HEK293 (cell line): ENCODE measurements around the gene DMPK.

Source experiments
- CTCF ChIA-PET: fragments of 350-600 bp; formaldehyde crosslinking; extraction: SDS; loops from one replicate; lab custom pipeline; 2021; ENCODE audit warnings: antibody characterized with exemption; lab: Yijun Ruan, JAX
- POLR2A ChIA-PET: fragments of 300-600 bp; formaldehyde crosslinking; extraction: SDS; loops from one replicate; lab custom pipeline; 2020; ENCODE audit warnings: antibody characterized with exemption, inconsistent platforms; lab: Yijun Ruan, JAX
- H3K27ac ChIP-seq: fragments of 200-500 bp; sonication (Bioruptor generic); 2 replicates; pipeline ENCODE4 v1.5.1; 2014; ENCODE audit warnings: low read depth, low read length, control low read depth, inconsistent platforms; ENCODE audit errors: extremely low read depth
- H3K36me3 ChIP-seq, 2 experiments: fragments of 200-500 bp in 1 of 2; sonication (Bioruptor generic) in 1 of 2; 1 replicate in 1 of 2; 2 replicates in 1 of 2; pipeline ENCODE4 v1.5.1; 2014 to 2017; ENCODE audit warnings: inconsistent platforms in 2 of 2, low read length in 2 of 2; ENCODE audit not compliant: control insufficient read depth in 2 of 2, insufficient read depth in 1 of 2
- H3K4me1 ChIP-seq: fragments of 200-500 bp; sonication (Bioruptor generic); 2 replicates; pipeline ENCODE4 v1.5.1; 2014; ENCODE audit warnings: mild to moderate bottlenecking, low read length, inconsistent platforms; ENCODE audit not compliant: control insufficient read depth, insufficient read depth
- H3K4me3 ChIP-seq: 2 replicates; pipeline ENCODE4 v1.5.1; 2011; ENCODE audit warnings: low read depth, mild to moderate bottlenecking, control low read depth, low read length, moderate library complexity
- H3K9me3 ChIP-seq: fragments of 200-500 bp; sonication (Bioruptor generic); 2 replicates; pipeline ENCODE4 v1.5.1; 2014; ENCODE audit warnings: low read depth, low read length, inconsistent platforms; ENCODE audit not compliant: control insufficient read depth, insufficient read depth
- FEZF1 ChIP-seq: fragments of 450-650 bp; formaldehyde crosslinking; IDR thresholded peaks from 2 replicates; pipeline ENCODE4 v1.5.1; 2016; ENCODE audit warnings: missing biosample characterization, missing genetic modification characterization
- HOXC10 ChIP-seq: sonication (generic); formaldehyde crosslinking; IDR thresholded peaks from 2 replicates; pipeline ENCODE4 v1.8.1; 2023; ENCODE audit warnings: mild to moderate bottlenecking, missing genetic modification reagents
- KLF7 ChIP-seq: fragments of 450-650 bp; formaldehyde crosslinking; IDR thresholded peaks from 2 replicates; pipeline ENCODE4 v1.5.1; 2016; ENCODE audit warnings: missing biosample characterization, missing genetic modification characterization, borderline replicate concordance
- KLF9 ChIP-seq: fragments of 450-650 bp; formaldehyde crosslinking; IDR thresholded peaks from 2 replicates; pipeline ENCODE4 v1.5.1; 2016; ENCODE audit warnings: missing biosample characterization, missing genetic modification characterization, low read depth
- TRIM28 ChIP-seq: IDR thresholded peaks from 2 replicates; pipeline ENCODE4 v1.6.1; 2011; ENCODE audit warnings: low read length, control low read depth, borderline replicate concordance
- ZEB2 ChIP-seq: fragments of 450-650 bp; formaldehyde crosslinking; IDR thresholded peaks from 2 replicates; pipeline ENCODE4 v1.5.1; 2016; ENCODE audit warnings: missing biosample characterization, missing genetic modification characterization
- ZNF155 ChIP-seq: fragments of 450-650 bp; formaldehyde crosslinking; IDR thresholded peaks from 2 replicates; pipeline ENCODE4 v1.5.1; 2016; ENCODE audit warnings: missing biosample characterization, missing genetic modification characterization
- ZNF24 ChIP-seq: fragments of 450-650 bp; formaldehyde crosslinking; IDR thresholded peaks from 2 replicates; pipeline ENCODE4 v1.5.1; 2016; ENCODE audit warnings: missing biosample characterization, missing genetic modification characterization
- ZNF354C ChIP-seq: fragments of 450-650 bp; formaldehyde crosslinking; IDR thresholded peaks from 2 replicates; pipeline ENCODE4 v1.5.1; 2016; ENCODE audit warnings: missing biosample characterization, missing genetic modification characterization, low read depth, borderline replicate concordance
- ZNF366 ChIP-seq: fragments of 450-650 bp; formaldehyde crosslinking; conservative IDR thresholded peaks from 2 replicates; pipeline ENCODE4 v1.5.1; 2016; ENCODE audit warnings: missing biosample characterization, missing genetic modification characterization
- ZNF423 ChIP-seq: fragments of 450-650 bp; formaldehyde crosslinking; IDR thresholded peaks from 2 replicates; pipeline ENCODE4 v1.5.1; 2016; ENCODE audit warnings: missing biosample characterization, missing genetic modification characterization
- ZNF549 ChIP-seq: fragments of 450-650 bp; IDR thresholded peaks from 2 replicates; pipeline ENCODE4 v1.5.1; 2018; ENCODE audit warnings: missing biosample characterization, missing genetic modification characterization, mild to moderate bottlenecking, inconsistent platforms, moderate library complexity
- ZNF555 ChIP-seq: fragments of 450-650 bp; formaldehyde crosslinking; conservative IDR thresholded peaks from 2 replicates; pipeline ENCODE4 v1.5.1; 2017; ENCODE audit warnings: missing biosample characterization, mild to moderate bottlenecking, missing genetic modification characterization, inconsistent platforms
- ZNF624 ChIP-seq: fragments of 450-650 bp; formaldehyde crosslinking; IDR thresholded peaks from 2 replicates; pipeline ENCODE4 v1.5.1; 2017; ENCODE audit warnings: missing biosample characterization, missing genetic modification characterization
- ZNF660 ChIP-seq: fragments of 450-650 bp; IDR thresholded peaks from 2 replicates; pipeline ENCODE4 v1.5.1; 2018; ENCODE audit warnings: missing biosample characterization, mild to moderate bottlenecking, missing genetic modification characterization
- ZNF701 ChIP-seq: fragments of 450-650 bp; formaldehyde crosslinking; IDR thresholded peaks from 2 replicates; pipeline ENCODE4 v1.5.1; 2016; ENCODE audit warnings: missing biosample characterization, missing genetic modification characterization
- ZNF707 ChIP-seq: fragments of 450-650 bp; formaldehyde crosslinking; IDR thresholded peaks from 2 replicates; pipeline ENCODE4 v1.5.1; 2016; ENCODE audit warnings: missing biosample characterization, missing genetic modification characterization
- ZNF843 ChIP-seq: fragments of 450-650 bp; formaldehyde crosslinking; IDR thresholded peaks from 2 replicates; pipeline ENCODE4 v1.5.1; 2016; ENCODE audit warnings: missing biosample characterization, missing genetic modification characterization
- TF ChIP-seq, protein P1 (sequence below): fragments of 450-650 bp; formaldehyde crosslinking; IDR thresholded peaks from 2 replicates; pipeline ENCODE4 v1.5.1; 2016; ENCODE audit warnings: missing biosample characterization, missing genetic modification characterization
- TF ChIP-seq, protein P2 (sequence below): fragments of 450-650 bp; formaldehyde crosslinking; optimal IDR thresholded peaks from 2 replicates; pipeline ENCODE3; 2016; ENCODE audit warnings: missing biosample characterization, mild to moderate bottlenecking, missing genetic modification characterization
- TF ChIP-seq, protein P3 (sequence below): fragments of 450-650 bp; formaldehyde crosslinking; IDR thresholded peaks from 2 replicates; pipeline ENCODE4 v1.5.1; 2016; ENCODE audit warnings: missing biosample characterization, missing genetic modification characterization
- TF ChIP-seq, protein P4 (sequence below): fragments of 450-650 bp; formaldehyde crosslinking; IDR thresholded peaks from 2 replicates; pipeline ENCODE4 v1.5.1; 2017; ENCODE audit warnings: missing biosample characterization, missing genetic modification characterization
- TF ChIP-seq, protein P5 (sequence below): fragments of 450-650 bp; formaldehyde crosslinking; IDR thresholded peaks from 2 replicates; pipeline ENCODE4 v1.5.1; 2017; ENCODE audit warnings: missing biosample characterization, missing genetic modification characterization
- TF ChIP-seq, protein P6 (sequence below): fragments of 450-650 bp; formaldehyde crosslinking; IDR thresholded peaks from 2 replicates; pipeline ENCODE4 v1.5.1; 2017; ENCODE audit warnings: missing biosample characterization, mild to moderate bottlenecking, missing genetic modification characterization, moderate library complexity
- TF ChIP-seq, protein P7 (sequence below): fragments of 450-650 bp; formaldehyde crosslinking; IDR thresholded peaks from 2 replicates; pipeline ENCODE4 v1.5.1; 2016; ENCODE audit warnings: missing biosample characterization, missing genetic modification characterization

DMPK gene

DNA sequence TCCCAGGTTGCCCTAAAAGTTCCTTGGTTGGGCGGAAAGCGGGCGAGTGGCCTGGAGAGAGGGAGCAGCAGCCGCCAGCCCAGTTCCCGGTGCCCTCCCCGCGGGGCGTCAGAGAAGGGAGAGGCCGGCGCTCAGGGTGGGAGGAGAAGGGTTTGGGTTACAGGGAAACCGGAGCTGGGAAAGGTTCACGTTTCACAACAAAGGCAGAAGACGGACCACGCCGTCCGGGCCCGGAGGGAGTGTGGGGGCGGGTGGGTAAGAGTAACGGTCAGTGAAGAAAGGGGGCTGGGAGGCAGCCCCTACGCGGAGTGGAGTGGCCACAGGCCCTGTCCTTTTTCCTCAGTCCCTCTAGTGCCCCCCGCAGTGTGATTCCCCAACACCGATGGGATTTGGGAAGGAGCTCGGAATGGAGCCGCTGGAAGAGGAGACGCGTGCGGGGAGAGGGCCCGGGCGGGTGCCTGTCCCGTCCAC is 14.8 kb downstream of the DMPK start:
- Histone ChIP-seq H3K36me3 (peaks cover 0 to 12% of the 10 kb centered on the region in 2 experiments; a peak in 2 of 3 replicates), H3K4me3 (peak overlapping the region; percentile 70), H3K27ac (peak overlapping the region; percentile 98), H3K4me1 (peaks cover 25% of the 10 kb centered on the region), H3K9me3 (no peaks in the 10 kb centered on the region)
- CTCF ChIA-PET, result interaction anchor here (0.9 to 2.8 kb wide), 4 partner anchors 50 to 96 kb away, joined by 3 to 37 read pairs (median 6); partner anchors contain the start of genes QPCTL and SNRPD2
- POLR2A ChIA-PET, result interaction anchor here (0.6 to 7.2 kb wide), 15 partner anchors 10 to 126 kb away, joined by 3 to 133 read pairs (median 14); partner anchors contain the start of genes DMWD, FBXO46, QPCTL and SNRPD2
- TF ChIP-seq, protein P1, sequence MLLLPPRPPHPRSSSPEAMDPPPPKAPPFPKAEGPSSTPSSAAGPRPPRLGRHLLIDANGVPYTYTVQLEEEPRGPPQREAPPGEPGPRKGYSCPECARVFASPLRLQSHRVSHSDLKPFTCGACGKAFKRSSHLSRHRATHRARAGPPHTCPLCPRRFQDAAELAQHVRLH (tag by site-specific recombination), result no peak
- TF ChIP-seq ZNF24, result no peak
- no peak for TF ChIP-seq ZNF549 (tag by site-specific recombination)
- no peak; the same call in 1 of the 2 replicates for TF ChIP-seq KLF7
- TF ChIP-seq ZNF707 (tag by site-specific recombination), result no peak
- TF ChIP-seq ZNF423, result peak; percentile 60
- TF ChIP-seq, protein P2, sequence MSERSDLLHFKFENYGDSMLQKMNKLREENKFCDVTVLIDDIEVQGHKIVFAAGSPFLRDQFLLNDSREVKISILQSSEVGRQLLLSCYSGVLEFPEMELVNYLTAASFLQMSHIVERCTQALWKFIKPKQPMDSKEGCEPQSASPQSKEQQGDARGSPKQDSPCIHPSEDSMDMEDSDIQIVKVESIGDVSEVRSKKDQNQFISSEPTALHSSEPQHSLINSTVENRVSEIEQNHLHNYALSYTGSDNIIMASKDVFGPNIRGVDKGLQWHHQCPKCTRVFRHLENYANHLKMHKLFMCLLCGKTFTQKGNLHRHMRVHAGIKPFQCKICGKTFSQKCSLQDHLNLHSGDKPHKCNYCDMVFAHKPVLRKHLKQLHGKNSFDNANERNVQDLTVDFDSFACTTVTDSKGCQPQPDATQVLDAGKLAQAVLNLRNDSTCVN (tag by site-specific recombination), result no peak
- TF ChIP-seq ZNF660 (tag by site-specific recombination), result no peak
- TF ChIP-seq KLF9 (tag by site-specific recombination), result no peak; the same call in 1 of the 2 replicates
- TF ChIP-seq ZNF624, result no peak
- TF ChIP-seq ZNF701 (tag by site-specific recombination), result no peak
- TF ChIP-seq, protein P3, sequence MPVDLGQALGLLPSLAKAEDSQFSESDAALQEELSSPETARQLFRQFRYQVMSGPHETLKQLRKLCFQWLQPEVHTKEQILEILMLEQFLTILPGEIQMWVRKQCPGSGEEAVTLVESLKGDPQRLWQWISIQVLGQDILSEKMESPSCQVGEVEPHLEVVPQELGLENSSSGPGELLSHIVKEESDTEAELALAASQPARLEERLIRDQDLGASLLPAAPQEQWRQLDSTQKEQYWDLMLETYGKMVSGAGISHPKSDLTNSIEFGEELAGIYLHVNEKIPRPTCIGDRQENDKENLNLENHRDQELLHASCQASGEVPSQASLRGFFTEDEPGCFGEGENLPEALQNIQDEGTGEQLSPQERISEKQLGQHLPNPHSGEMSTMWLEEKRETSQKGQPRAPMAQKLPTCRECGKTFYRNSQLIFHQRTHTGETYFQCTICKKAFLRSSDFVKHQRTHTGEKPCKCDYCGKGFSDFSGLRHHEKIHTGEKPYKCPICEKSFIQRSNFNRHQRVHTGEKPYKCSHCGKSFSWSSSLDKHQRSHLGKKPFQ (tag by site-specific recombination), result no peak
- no peak for TF ChIP-seq ZNF155 (tag by site-specific recombination)
- TF ChIP-seq, protein P4, sequence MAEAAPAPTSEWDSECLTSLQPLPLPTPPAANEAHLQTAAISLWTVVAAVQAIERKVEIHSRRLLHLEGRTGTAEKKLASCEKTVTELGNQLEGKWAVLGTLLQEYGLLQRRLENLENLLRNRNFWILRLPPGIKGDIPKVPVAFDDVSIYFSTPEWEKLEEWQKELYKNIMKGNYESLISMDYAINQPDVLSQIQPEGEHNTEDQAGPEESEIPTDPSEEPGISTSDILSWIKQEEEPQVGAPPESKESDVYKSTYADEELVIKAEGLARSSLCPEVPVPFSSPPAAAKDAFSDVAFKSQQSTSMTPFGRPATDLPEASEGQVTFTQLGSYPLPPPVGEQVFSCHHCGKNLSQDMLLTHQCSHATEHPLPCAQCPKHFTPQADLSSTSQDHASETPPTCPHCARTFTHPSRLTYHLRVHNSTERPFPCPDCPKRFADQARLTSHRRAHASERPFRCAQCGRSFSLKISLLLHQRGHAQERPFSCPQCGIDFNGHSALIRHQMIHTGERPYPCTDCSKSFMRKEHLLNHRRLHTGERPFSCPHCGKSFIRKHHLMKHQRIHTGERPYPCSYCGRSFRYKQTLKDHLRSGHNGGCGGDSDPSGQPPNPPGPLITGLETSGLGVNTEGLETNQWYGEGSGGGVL (tag by site-specific recombination), result peak; percentile 82
- TF ChIP-seq ZNF843, result no peak
- TF ChIP-seq, protein P5, sequence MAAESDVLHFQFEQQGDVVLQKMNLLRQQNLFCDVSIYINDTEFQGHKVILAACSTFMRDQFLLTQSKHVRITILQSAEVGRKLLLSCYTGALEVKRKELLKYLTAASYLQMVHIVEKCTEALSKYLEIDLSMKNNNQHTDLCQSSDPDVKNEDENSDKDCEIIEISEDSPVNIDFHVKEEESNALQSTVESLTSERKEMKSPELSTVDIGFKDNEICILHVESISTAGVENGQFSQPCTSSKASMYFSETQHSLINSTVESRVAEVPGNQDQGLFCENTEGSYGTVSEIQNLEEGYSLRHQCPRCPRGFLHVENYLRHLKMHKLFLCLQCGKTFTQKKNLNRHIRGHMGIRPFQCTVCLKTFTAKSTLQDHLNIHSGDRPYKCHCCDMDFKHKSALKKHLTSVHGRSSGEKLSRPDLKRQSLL, result no peak
- TF ChIP-seq ZNF555, result no peak
- TF ChIP-seq ZEB2, result no peak; the same call in 1 of the 2 replicates
- TF ChIP-seq HOXC10 (CRISPR knock-in tag), result no peak
- TF ChIP-seq FEZF1, result no peak
- TF ChIP-seq, protein P6, sequence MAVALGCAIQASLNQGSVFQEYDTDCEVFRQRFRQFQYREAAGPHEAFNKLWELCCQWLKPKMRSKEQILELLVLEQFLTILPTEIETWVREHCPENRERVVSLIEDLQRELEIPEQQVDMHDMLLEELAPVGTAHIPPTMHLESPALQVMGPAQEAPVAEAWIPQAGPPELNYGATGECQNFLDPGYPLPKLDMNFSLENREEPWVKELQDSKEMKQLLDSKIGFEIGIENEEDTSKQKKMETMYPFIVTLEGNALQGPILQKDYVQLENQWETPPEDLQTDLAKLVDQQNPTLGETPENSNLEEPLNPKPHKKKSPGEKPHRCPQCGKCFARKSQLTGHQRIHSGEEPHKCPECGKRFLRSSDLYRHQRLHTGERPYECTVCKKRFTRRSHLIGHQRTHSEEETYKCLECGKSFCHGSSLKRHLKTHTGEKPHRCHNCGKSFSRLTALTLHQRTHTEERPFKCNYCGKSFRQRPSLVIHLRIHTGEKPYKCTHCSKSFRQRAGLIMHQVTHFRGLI (tag by site-specific recombination), result peak; percentile 84
- no peak for TF ChIP-seq ZNF354C (tag by site-specific recombination)
- TF ChIP-seq ZNF366, result peak; percentile 77
- TF ChIP-seq, protein P7, sequence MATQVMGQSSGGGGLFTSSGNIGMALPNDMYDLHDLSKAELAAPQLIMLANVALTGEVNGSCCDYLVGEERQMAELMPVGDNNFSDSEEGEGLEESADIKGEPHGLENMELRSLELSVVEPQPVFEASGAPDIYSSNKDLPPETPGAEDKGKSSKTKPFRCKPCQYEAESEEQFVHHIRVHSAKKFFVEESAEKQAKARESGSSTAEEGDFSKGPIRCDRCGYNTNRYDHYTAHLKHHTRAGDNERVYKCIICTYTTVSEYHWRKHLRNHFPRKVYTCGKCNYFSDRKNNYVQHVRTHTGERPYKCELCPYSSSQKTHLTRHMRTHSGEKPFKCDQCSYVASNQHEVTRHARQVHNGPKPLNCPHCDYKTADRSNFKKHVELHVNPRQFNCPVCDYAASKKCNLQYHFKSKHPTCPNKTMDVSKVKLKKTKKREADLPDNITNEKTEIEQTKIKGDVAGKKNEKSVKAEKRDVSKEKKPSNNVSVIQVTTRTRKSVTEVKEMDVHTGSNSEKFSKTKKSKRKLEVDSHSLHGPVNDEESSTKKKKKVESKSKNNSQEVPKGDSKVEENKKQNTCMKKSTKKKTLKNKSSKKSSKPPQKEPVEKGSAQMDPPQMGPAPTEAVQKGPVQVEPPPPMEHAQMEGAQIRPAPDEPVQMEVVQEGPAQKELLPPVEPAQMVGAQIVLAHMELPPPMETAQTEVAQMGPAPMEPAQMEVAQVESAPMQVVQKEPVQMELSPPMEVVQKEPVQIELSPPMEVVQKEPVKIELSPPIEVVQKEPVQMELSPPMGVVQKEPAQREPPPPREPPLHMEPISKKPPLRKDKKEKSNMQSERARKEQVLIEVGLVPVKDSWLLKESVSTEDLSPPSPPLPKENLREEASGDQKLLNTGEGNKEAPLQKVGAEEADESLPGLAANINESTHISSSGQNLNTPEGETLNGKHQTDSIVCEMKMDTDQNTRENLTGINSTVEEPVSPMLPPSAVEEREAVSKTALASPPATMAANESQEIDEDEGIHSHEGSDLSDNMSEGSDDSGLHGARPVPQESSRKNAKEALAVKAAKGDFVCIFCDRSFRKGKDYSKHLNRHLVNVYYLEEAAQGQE (tag by site-specific recombination), result no peak
- TF ChIP-seq TRIM28, result no peak
